Measurements from ENCODE around the gene GABBR2.

The GABBR2 gene

DNA sequence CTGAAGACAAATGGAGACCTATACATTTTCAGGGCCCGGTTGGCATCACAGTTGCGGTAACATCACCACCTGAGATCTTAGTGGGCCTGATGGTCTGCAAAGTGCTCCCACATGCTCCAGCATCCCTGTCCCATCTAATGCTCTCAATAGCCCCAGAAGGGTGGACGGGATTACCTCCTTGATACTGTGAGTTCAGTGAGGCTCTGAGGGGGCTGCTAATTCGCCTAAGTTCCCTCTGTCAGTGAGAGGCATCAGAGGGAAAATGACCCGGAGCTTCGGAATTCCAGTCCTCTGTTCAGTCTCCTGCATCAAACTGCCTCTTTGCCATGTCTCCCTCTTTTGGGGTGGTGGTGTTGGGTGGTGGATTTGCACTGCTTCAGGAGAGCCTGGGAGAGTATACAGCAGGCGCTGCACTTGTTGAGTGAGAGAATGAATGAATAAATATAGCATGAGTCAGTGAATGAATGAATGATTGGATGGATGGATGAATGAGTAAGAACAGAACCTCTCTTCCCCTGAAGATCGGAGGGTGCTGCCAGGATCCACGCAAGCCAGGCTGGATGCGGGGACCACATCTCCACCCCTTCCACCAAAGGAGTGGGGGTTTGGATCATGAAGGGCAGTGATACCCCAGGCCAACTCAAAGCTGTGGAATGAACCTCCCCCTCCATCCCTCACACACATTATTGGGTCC is 141.0 kb downstream of the GABBR2 start:
- no peak for DNase-seq

DNA sequence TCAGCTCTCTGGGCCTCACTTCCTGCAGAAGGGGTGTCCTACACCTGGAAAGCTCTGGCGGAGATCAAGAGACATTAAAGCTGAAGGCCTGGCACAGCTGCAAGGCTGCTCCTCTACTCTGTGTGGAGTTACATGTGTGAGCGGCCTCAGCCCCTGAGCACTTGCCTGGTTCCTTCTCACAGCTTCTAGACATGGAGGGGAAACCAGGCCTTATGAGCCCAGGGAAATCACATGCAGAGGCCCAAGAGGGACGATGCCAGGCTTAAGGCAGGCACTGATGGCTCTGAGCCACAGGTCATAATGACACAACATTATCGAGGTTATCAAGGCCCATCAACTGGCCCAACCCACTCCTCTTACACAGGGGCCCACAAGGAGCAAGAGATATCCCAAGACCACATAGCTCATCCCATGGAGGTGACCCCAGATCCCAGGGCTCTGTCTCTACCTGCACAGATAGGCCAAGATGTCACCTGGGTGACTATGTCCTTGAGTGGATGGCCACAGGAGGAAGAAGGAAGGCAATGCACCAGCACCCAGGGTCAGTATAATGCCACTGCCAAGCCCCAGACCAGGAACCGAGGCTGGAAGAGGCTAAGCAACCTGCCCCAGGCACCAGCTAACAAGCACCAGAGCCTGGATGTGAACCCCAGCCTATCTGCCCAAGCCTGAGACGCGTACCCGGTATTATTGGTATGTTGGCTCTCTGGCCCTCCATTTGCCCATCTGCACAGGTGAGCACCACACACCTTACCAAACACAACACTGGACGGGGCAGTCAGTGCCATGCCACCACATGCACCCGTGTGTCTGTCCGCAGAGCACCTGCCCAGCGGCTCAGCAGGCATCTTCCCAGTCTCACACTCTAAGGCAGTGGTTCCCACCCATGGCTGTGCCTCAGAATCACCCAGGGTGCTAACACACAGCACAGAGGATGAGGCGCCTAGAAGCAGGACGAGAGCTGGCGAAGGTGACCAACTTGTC is 143.3 kb downstream of the GABBR2 start:
- DNase-seq = no peak

DNA sequence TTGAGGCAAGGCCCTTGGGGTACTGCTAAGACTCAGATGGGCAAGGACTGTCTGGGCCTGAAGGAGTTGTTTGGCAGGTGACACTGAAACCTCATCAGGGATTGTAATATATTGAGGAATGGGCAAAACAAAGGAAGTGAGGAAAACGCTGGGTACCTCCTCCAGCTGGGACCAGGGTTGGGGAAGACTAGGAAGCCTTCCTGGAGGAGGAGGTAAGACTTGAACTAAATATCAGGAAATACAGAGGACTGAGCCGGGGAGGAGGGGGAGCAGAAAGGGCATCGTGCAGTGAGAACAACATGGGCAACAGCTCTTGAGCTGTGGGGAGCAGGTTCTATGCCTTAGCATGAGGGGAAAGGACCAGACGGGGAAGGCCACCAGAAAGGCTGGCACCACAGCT is 144.0 kb downstream of the GABBR2 start:
- DNase-seq = no peak

DNA sequence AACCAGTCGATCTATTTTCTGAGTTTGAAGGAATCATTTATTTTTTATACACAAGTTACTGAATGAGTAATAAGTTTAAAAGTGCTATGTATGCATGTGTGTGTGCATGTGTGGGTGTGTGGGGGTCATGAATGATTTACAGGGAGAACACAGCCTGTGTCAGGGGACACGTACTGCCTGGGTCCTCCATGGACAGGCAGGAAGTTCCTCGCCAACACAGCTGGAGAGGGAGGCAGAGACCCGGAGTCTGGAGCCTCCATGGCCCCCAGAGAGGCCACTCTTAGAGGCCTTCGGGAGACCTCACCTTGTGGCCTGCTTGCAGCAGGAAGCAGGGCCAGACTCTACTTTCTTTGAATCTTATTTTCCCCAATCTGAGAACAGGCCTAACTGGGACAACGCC is 144.7 kb downstream of the GABBR2 start:
- no peak for DNase-seq

- DNase-seq = peak in 1 of 2 donors; percentile 25
Observed at GRCh38 chr9:98563212-98563907, 145.4 kb downstream of the GABBR2 start.

GRCh38 chr9:98559561-98559960 is 149.2 kb downstream of the GABBR2 start:
- DNase-seq = no peak

GRCh38 chr9:98558575-98558974 is 150.2 kb downstream of the GABBR2 start:
- peak; percentile 60 to 84 for DNase-seq

DNA sequence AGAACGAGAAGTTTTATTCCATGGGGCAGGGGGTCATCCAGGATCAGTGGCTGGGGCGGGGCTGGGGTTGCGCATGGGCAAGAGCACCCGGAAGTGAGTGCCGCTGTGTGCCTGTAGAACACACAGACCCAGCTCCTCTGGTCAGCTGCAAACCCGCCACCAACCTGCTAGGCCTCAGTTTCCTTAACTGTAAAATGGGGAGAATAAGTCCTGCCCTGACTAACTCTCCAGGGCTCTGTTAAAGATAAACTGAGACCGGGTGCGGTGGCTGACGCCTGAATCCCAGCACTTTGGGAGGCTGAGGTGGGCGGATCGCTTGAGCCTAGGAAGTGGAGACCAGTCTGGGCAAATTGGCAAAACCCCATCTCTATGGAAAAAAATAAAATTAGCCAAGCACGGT is 152.2 kb downstream of the GABBR2 start:
- DNase-seq = no peak

- peak in 1 of 2 donors; percentile 32 for DNase-seq
Observed at GRCh38 chr9:98555651-98556465, 152.9 kb downstream of the GABBR2 start.

GRCh38 chr9:98554752-98555151 is 154.0 kb downstream of the GABBR2 start:
- no peak for DNase-seq

DNA sequence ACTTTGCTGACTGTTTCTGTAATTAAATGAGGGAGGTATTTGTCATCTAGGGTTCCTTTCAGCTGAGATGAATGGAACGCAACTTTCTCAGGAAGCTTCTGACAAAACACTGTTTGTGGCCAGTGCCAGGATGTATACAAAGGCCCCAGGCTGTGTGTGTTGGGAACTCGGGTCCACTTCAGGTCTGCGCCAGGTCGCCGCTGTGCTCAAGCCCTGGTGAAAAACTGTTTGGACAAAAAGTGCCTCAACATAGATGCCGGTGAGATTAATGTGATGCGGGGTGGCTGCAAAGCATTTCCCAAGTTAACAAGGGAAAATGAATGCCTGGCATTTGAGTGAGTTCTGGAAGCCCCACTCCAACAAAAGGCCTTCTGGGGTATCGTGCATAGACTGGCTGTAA is 156.4 kb downstream of the GABBR2 start:
- no peak for DNase-seq

DNA sequence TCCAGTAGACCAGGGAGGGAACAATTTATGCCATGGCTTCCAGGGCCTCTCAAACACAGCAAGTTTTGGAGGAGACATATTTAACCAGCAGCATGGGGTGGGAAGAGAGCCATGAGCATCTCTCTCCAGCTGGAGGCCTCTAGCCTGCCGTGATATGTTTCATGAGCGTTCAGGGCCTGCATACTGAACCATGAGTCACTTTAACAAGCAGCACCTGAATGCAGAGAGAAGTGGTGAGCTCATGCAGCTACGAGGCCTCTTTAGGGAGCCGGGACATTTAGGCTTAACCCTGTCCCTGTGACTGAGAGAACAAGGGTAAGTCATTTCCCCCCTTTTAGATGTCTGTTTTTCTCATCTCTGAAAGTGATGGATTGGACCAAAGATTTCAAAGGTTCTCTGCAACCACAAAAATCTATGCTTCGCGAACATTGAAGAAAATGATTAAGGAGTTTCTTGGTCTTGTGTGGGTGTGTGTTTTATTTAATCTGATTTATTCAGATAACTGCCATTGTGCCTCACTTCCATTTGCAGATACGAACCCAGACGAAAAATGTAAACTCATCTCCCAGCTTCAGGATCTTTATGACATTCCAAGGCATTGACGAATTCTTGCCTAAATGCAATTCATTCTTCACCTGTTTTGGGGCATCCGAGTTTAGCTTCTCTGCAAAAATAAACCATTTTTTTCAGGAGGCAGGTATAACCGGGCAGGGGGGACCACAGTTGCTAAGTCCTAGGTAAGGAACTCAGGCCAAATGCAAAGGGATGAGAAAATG is 157.0 kb downstream of the GABBR2 start:
- no peak for DNase-seq

GRCh38 chr9:98550206-98550820 is 158.4 kb downstream of the GABBR2 start:
- peak; percentile 14 to 38 for DNase-seq

GRCh38 chr9:98549401-98549800 is 159.3 kb downstream of the GABBR2 start:
- DNase-seq = no peak

DNA sequence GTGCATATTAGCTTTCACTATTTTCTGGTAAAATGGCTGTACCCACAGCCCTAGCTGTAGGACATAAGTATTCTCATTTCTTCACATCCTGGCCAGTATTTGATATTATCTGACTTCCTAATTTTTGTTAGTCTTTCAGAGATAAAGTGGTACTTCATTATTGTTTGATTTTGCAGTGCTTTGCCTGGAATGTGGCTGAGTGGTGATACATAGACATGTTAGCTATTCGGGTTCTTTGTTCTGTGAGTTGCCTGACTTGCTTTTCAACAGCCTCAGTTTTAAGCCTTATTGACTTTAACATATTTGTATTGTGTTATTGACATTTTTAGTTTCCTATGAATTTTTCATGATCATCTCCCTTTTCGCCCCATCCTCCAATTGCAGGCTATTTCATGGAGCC is 161.1 kb downstream of the GABBR2 start:
- DNase-seq = no peak

DNA sequence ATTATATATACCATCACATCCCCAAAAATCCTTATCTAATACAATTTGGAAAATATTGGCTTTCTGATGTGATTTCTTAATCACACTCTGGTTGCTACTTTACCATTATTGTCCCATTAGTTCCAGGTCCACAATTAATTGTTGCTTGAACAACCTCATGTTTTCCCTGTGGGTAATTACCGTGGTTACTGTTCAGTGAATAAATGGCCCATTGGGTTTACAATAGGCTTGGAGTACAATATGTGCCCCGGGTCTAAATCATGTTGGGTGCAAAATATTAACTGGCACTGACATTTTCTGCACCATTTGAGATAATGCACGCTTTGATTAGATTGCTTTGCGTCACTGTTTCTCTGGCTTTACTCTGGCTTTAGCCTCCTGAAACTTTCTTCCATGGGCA is 163.7 kb downstream of the GABBR2 start:
- DNase-seq = no peak

DNA sequence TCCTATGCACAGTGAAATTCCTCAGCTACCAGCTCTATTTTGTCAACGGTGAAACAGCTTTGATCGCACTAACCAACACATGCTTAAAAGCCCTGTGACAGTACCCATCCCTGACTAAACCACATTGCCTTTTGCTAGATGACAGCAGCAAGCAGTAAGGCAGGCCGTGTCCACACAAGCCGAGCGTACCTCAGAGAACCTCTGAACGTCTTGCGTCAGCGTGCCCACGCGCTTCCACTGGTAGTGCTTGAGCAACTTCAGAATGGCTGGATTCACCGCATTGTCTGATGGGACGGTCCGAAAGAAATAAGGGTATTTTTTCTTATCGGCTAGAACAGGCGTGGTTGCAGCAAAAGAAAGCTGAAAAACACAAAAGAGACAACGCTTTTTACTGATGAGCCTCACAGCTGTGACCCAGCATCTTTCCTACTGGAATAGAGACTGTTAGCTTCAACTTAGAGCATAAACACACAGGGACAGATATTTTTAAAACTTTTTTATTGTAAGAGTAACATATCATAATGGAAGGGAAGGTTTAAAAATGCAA is 167.0 kb downstream of the GABBR2 start:
- peak in 1 of 2 donors; percentile 13 for DNase-seq

DNA sequence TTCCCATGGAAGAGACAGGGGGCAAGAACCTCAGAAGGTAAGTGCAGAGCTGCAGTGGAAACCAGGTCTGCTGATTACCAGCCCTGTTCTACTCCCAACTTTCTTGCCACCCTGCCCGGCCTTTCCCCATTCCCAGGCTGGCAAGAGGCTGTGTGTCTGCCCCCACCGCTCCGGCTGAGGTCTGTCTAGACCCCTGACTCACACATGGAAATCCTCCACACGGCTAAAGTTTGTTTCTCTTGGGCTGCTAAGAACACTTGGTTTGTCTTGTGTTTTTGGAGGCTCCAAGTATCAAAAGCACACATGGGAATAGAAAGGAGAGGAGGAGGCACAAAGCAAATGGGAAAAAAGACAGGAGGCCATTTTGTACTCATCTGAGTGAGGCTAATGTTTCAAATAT is 168.3 kb downstream of the GABBR2 start:
- DNase-seq = no peak

DNA sequence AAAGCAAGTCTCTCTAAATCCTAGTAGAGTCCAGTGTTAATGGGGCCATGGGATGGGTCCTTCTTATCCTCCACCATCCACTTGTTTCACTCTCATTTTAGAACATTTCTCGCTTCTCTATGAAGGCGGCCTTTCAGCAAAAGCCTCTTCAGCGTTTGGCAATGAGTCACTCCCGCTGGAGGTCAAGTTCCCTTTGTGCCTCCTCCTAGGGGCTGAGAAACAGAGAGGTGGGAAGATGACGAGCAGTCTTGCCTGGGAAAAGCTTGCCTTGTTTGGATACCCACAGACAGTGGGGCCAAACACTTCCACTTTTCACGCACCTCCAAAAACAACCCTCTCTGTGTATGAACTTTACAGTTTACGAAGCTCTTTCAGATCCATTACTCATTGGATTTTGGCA is 168.8 kb downstream of the GABBR2 start:
- DNase-seq = peak; percentile 33 to 80

GRCh38 chr9:98538626-98539031 is 170.1 kb downstream of the GABBR2 start:
- no peak for DNase-seq

- DNase-seq = no peak
Observed at GRCh38 chr9:98538203-98538602, 170.5 kb downstream of the GABBR2 start.

Data from inflammatory macrophage (primary cell).